Thyroid gland (tissue), 4 donors: Measurements from ENCODE around the gene UBE2QL1.

Source experiments
- POLR2A ChIP-seq, 2 donors: fragments of 450-650 bp; IDR thresholded peaks; one replicate each; pipeline ENCODE4 v1.6.1; 2017; ENCODE audit warnings: antibody characterized with exemption in 2 of 2, mild to moderate bottlenecking in 2 of 2, moderate library complexity in 1 of 2
- TF ChIP-seq, protein P1 (sequence below), 6 experiments: fragments of 200-600 bp in 3 of 6; fragments of 450-650 bp in 3 of 6; sonication (generic) in 3 of 6; IDR thresholded peaks; one replicate each; pipeline ENCODE4 v1.5.1; 2016 to 2019; ENCODE audit warnings: antibody characterized with exemption in 6 of 6, mild to moderate bottlenecking in 2 of 6, inconsistent platforms in 1 of 6, moderate library complexity in 1 of 6

DNA sequence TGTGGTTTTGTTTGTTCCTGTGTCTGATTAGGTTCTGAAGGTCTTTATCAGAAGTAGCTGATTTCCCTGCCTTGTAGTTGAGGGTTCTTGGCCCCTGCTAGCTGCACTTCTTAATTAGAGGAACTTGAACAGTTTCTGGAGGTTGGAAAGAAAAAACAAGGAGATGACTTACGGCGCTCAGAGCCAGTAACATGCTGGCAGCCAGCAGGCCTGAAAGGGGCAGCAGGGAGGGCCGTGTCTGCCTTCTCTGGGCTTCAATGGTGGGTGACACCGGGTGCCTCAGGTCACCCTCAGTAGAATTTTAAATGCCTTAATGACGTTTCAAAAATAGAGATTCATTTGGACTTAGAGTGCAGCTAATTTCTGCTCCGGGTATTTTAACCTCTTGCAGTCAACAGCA is 15.8 kb downstream of the UBE2QL1 start:
- TF ChIP-seq, protein P1, sequence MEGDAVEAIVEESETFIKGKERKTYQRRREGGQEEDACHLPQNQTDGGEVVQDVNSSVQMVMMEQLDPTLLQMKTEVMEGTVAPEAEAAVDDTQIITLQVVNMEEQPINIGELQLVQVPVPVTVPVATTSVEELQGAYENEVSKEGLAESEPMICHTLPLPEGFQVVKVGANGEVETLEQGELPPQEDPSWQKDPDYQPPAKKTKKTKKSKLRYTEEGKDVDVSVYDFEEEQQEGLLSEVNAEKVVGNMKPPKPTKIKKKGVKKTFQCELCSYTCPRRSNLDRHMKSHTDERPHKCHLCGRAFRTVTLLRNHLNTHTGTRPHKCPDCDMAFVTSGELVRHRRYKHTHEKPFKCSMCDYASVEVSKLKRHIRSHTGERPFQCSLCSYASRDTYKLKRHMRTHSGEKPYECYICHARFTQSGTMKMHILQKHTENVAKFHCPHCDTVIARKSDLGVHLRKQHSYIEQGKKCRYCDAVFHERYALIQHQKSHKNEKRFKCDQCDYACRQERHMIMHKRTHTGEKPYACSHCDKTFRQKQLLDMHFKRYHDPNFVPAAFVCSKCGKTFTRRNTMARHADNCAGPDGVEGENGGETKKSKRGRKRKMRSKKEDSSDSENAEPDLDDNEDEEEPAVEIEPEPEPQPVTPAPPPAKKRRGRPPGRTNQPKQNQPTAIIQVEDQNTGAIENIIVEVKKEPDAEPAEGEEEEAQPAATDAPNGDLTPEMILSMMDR (IDR thresholded peaks at IDR 0.05): no peak
- no peak for TF ChIP-seq POLR2A (IDR thresholded peaks at IDR 0.05)
